ENCODE results near the gene SLC45A3.

- TF ChIP-seq, protein P1, sequence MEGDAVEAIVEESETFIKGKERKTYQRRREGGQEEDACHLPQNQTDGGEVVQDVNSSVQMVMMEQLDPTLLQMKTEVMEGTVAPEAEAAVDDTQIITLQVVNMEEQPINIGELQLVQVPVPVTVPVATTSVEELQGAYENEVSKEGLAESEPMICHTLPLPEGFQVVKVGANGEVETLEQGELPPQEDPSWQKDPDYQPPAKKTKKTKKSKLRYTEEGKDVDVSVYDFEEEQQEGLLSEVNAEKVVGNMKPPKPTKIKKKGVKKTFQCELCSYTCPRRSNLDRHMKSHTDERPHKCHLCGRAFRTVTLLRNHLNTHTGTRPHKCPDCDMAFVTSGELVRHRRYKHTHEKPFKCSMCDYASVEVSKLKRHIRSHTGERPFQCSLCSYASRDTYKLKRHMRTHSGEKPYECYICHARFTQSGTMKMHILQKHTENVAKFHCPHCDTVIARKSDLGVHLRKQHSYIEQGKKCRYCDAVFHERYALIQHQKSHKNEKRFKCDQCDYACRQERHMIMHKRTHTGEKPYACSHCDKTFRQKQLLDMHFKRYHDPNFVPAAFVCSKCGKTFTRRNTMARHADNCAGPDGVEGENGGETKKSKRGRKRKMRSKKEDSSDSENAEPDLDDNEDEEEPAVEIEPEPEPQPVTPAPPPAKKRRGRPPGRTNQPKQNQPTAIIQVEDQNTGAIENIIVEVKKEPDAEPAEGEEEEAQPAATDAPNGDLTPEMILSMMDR (IDR thresholded peaks at IDR 0.05; ENCODE audit: low read length) = no peak
- no peak for TF ChIP-seq EZH2 (IDR thresholded peaks at IDR 0.05; ENCODE audit: borderline replicate concordance, low read length)
Observed at GRCh38 chr1:205650241-205650640, 30.1 kb downstream of the SLC45A3 start.

All from OCI-LY1 (cell line).